GM19463 (cell line): ENCODE data around the gene PXMP4.
A peak's percentile ranks its signal among the peaks of the same experiment; 100 is the strongest.

Experiments used
- ATAC-seq: cut with Tn5 transposase; IDR thresholded peaks from one replicate; pipeline ENCODE4 v1.9.1; 2021; ENCODE audit warnings: mild to moderate bottlenecking, moderate library complexity; ENCODE audit not compliant: unreplicated experiment

Gene PXMP4

DNA sequence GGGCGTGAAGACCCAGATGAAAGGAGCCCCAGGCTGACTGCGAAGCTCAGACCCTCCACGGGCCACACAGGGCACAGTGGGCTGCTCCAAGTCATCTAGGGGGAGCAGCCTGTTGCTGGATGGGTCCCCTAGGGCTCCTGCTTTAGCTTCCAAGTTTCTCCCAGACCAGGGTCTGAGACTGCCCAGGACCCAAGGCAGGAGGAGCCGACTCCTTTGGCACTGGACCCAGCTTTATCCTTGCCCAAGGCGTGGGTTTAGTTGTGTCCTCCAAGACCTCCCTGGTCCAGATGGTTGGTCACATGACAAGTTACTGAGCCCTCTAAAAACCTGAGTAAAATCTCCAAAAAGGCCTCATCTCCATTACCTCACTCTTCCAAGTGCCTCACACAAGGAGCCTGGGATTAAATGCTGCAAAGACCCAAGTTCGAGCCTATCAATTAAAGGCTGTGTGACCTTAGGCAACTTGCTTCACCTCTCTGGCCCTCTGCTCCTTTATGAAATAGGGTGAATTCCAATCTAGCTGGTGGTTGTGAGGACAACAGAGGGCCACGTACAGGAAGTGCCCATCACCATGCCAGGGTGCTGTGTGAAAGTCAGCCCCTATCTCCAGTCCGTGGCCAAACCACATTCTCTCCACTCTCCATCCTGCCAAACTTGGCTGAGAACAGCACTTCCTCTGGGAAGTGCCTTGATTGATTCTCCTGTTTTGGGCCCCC, 48.4 kb downstream of the PXMP4 start:
- ATAC-seq = no peak

DNA sequence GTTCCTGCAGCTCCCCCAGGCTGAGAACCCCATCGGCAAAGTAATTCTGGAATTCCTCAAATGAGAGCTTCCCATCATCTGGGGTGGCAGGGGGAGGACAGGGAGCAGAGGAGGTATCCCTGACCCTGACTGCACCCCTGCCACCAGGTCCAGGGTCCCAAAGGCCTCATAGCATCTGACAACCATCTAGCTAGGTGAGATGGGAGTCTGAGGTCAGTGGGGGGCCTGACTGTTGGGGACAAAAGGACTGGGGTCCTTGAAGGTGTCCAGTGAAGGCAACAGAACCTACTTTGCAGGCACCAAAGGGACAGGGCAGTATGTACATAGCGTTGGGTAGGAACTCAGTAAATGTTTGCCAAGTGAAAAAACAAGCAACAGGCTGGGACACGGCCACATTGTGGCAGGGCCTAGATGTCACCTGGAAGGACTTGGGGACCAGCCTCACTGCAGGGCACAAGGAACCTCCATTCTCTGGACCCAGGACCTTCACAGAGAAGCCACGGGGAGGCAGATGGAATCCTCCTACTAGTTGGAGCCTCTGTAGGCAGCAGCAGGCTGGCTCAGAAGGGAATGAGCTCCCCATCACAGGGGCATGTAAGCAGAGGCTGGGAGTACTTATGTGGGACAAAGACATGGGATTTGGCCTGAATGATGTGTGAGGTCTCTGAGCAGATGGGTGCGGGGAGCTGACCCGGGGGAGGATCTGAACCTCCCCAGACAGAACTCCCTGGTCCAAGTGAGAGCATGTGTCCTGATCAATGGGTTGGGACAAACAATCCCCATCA, 49.2 kb downstream of the PXMP4 start:
- no peak for ATAC-seq

DNA sequence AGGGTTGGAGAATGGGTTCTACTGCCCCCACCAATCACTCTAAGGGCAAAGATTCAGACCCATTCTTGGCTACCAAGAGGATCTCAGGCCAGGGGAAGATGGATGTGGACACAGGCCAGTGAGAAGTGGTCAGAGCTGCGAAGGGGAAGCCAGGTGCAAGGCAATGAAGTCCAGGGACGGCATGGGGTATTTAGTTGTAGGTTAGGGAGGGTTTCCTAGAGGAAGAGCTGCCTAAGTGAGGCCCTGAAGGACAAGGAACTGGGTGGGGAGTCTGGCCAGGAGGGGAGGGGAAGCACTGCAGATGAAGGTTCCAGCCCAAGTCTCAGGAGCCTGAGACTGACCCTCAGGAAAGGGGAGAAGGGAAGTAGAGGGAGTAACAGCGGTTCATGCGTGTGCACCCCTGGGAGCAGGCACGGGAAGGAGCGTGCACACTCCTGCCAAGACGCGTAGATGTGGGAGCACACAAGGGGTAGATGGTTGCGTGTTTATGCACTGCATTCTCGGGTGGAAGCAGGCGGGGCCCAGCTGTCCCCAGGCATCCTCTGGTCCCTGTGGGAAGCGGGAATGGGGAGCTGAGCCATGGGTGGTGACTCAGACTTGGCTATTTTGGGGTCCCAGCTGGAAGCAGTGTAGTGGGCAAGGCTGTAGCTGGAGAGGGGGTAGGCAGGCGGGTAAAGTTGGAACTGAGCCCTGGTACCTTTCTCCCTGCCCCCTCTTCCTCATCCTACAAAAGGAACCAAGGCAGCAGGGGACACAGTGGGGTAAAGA, 50.1 kb downstream of the PXMP4 start:
- ATAC-seq = no peak

DNA sequence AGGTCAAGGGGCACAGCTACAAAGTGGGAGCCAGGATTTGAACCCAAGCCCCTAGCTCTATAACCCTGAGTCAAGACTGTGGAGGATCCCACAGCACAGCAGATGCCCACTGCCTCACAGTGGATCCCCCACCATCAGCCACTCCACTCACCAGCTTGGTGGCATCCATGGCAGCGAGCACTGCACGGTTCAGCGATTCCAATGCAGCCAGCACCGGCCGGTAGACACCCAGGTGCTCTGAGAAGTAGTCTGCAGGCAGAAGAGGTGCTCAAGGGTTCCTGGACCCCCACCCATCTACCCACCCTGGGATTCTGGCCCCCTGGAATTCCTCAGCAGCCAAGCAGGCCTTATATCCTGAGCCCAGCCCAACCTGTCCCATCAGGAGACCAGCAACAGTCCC, 50.9 kb downstream of the PXMP4 start:
- ATAC-seq = no peak

DNA sequence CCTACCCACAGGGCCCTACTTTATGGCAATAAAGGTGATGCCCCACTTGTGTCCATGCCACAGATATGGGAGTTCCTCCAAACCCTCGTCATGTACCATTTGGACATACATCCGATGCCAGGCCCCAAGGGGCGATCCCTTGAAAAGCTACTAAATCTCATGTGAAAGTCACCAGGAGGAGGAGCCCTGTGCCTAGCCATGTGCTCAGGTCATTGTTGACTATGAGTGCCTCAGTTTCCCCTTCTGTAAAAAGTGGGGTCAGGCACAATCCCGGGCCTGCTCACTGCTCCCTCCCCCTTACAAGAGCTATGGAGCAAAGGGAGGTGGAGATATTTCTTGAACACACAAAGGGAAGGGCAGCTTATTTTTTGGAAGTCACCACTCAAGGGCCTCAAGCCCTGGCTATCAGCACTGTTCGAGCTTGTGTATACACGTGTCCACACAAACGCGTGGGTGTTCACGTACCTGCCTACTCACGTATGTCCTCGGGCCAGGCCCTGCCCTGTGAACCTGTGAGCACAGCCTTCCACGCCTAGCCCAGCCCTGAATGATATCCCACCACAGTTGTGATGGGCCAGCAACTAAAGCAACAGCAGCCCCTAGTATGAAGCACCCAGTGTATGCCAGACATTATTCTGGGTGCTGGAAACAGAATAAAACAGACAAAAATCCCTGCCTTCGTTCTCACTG, 51.5 kb downstream of the PXMP4 start:
- ATAC-seq = no peak

DNA sequence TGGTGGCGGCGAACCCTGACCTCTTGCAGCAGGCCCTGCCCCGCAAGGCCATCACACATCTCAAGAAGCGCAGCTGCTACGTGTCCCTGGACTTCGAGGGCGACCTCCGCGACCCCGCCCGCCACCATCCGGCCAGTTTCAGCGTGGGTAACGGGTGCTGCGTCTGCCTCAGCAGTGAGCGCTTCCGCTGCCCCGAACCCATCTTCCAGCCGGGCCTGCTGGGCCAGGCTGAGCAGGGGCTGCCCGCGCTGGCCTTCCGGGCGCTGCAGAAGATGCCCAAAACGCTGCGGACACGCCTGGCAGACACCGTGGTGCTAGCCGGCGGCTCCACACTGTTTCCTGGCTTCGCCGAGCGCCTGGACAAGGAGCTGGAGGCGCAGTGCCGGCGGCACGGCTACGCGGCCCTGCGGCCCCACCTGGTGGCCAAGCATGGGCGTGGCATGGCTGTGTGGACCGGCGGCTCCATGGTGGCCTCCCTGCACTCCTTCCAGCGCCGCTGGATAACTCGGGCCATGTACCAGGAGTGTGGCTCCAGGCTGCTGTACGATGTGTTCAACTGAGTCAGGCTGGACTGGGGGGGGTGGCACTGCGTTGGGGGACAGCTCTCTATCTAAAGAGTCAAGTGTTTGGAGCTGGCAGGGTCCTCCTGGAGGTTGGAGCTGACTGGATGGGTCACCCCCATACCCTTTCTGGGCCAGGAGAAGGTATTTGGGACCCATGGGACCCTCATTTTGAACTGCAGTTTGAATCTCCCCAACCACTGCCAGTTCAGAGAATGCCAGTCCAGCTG, 52.2 kb downstream of the PXMP4 start:
- ATAC-seq = no peak

DNA sequence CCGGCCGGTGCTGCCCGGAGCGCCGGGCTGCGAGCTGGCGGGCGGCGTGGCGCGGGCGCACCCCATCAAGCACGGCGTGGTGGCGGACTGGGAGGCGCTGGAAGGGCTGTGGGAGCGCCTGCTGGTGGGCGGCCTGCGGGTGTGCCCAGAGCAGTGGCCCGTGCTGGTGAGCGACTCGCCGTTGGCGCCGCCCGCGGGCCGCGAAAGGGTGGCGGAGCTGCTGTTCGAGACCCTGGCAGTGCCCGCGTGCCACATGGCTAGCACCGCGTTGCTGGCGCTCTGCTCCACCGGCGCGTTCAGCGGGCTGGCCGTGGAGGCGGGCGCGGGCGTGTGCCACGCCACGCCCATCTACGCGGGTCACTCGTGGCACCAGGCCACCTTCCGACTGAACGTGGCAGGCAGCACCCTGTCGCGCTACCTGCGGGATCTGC, 52.9 kb downstream of the PXMP4 start:
- ATAC-seq = peak; percentile 12

DNA sequence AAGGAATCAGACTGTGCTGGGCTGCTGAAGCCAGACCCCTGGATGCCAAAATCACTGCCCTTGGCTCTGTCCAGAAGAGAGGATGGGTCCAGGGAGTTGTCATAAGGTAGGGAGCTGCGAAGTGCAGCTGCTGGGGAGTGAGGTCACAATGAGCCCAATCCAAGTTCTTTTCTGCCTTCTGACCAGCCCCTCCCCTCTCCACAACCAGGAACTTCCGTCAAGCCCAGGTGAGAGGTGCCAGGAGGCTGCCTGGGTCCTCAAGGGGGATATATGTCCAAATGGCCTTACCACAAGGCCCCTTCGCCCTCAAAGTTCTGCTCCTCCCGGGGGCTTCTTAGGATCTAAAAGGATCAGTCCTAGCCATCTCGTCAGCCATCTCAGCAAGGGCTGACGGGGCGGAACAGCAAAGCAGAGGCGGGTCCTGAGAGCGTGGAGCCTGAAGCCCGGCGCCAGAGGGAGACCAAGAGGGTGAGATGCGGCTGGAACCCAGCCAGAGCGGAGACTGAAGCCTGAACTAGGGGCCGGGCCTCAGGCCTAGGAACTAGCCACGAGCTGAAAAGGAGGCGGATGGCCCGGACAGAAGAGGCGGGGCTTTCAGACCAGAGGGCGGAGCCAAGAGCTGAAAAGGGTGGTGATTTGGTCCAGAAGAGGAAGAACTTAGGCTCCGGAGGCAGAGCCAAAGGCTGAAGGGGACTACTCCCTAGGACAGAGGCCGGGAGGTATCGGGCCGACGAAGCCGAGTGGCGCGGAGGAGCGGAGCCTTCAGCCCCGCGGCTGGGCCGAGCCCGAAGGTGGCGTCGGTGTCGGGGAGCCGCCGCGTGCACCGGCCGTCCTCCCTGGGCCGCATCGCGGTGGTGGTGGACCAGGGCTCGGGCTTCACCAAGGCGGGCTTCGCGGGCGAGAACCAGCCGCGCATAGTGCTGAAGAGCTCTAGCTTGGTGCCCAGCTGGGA, 53.5 kb downstream of the PXMP4 start, which contains the start of gene ACTL10:
ACTL10 (plus strand) TSS at position 651 of the 952 bp plus-strand sequence. CDS start 555 bp downstream, outside the sequence.
- ATAC-seq = peak; percentile 67

DNA sequence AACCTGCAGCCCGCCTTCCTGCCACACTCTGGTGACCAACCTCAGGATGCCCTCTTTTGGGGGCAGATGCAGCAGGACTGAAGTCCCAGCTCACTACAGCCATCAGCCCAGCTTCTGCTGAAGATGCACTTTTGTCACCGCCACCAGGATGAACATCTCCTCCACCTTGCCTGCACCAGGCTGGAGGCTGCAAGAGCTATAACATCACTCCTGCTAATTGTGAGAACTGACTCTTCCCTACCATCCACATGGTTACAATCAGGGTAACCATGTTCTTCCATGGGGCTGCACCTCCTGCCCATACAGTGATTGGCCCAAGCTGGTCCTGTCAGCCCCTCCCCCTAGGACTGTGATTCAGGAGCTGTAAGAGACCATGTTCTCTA, 55.4 kb downstream of the PXMP4 start:
- no peak for ATAC-seq

DNA sequence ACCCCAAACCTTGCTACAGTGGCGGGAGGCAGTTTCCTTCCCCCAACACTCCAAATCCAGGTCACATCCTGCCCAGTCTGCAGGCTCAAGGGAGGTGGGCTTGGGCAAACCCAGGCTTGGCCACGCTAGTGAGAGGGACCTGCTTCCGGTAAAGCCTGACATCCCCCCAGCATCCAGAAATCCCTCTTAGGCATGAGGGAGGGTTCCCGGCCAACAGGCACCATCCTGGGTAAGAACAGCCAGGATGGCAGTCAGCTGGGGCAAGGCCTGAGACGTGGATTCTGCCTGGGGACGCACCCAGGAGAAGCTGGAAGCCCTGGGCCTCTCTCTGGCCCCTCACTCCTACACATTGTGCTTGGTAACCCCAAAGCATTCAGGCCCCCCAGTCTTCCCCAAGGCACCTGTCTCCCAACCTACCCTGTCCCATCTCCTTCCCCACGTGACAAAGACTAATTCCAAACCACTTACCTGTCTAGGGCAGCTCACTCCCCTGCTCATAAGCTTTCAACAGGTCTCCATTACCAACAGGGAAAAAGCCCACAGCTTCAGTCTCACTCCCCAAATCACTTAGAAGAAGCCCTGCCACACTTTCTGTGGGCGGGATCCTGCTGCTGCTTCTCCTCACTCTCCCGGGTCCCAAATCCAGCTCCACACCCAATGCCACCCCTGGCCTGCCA, 55.9 kb downstream of the PXMP4 start:
- no peak for ATAC-seq

DNA sequence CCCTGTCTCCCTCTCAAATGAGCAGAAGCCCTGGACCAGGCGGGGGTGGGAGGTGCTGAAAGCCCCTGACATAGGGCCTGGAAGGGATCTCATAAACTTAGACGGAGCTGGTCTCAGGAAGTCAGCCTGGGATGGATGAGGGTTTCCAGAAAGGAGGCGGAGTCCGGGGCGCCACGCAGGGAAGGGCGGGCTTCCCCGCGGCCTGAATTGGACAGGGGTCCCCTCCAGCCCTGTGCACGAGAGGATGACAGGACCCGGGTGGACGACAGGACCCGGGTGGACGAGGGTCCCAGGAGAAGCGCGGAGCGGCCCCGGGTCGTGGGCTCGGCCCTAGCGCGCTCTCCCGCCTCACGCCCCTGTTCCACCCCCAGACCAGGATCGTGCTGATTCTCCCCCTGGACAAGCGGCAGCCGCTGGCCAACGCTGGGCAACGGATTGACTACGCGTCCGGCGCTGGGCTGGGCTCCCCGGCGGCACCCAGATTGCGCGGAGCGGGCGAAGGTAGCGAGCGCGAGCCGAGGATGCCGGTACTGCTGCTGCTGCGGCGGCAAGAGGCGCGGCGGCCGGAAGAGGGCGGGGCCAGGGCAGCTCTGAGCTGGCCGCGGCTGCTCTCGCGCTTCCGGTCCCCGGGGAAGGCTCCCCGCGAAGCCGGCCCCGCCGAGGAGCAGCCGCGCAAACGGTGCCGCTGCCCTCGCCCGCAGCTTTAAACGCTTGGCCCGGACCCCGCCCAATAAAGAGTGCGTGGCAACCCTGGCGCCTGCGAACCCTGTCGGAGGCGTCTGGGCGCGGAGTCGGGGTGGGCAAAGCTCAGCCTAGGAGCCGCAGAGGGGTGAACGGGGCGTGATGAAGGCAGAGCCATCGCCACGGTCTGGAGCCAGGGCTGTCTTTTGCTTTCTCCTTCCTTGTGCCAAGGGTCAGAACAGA, 56.7 kb downstream of the PXMP4 start:
- peak; percentile 49 for ATAC-seq

DNA sequence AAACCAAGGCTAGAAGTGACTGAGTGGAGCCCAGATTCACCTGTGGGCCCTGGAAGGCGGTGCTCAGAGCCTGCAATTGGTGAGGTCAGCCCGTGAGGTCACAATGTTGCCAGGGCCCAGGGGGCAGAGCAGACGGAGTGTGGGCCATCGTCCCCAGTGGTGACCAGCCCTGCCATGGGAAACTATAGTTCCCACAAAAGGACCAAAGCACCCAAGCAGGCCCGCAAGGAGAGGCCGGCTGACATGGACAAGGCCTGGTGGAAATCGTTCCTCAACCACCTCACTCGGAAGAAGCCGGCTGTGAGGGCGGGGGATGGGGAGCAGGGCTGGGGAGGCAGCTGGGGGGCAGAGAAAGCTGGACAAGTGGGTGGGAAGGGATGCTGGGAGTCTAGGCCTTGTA, 57.9 kb downstream of the PXMP4 start, which contains the start of gene C20orf144:
C20orf144 (plus strand) TSS at position 156 of the 400 bp plus-strand sequence; CDS start at position 175, 19 bp downstream.
- no peak for ATAC-seq

DNA sequence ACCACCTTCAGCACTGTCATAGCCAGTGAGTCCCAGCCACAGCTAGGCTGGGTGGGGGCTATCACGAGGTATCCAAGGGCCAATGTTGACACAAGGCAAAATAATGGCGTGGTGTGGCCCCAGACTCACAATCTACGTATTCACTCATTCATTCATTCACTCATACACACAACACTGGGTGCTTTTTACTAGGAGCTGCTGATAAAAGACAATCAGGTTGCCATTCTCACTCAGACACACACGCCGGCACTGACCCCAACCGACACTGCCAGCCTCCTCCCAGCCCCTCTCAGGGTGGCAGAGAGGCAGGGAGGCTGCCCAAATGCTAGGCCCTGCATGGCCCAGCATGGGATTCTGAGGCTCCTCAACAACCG, 59.4 kb downstream of the PXMP4 start:
- no peak for ATAC-seq

DNA sequence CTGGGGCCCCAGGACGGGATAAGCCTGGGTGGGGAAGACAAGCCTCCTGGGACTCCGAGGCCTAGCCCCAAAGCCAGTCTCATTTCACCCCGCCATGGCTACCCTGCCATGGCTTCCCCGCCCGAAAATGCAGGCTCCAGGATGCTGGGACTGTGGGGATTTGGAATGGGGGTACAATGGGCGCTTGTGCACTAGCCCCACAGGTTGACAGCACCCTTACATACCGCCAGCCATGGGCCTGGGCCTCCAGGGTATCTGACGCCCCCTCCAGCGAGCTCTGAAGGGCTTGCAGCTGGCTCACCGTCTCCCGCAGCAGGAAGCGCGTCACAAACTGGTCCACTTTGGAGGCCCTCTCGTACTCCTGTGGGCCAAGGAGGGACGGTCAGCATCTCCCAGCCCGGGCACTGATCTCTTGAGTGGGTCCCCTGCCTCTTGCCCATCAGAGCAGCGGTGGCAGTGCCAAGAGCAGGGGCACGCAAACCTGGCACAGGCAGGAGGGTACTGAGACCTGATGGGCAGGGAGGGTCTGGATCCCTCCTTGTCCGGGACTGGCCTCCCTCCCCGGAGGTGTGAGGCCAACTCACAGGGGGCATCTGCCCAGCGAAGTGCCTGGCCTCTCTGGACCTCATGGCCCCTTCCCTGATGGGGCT, 60.0 kb downstream of the PXMP4 start:
- ATAC-seq = no peak

DNA sequence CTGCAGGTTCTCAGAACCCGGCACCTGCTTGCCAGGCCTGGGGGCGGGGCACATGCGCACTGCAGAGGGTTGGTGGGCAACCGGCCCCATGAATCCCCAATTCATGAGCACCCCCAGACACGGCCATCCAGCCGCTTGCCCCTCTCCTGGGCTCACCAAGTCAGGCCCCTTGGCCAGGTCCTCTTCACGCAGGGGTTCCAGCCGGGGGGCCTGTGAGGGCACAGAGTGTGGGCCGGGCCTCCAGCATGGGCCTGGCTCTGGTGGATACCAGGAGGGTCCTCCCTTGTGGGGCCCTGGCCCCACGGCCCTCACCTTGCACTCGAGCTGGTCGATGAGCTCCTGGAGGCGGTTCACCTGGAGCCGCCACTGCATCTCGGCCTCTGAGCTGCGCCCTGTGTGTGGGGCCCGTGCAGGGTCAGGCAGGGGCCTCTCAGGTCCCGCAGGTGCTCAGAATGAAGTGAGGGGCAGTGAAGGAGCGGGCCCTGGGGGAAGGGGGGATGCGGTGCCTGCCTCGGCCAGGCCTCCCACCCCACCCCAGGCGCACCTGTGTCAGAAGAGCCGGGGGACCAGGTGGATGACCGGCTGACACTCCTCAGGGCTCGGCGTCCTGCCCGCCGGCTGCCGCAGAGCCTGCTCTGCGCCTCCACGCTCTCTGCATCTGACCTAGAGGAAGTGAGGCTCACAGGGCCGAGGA, 60.6 kb downstream of the PXMP4 start:
- ATAC-seq = no peak

DNA sequence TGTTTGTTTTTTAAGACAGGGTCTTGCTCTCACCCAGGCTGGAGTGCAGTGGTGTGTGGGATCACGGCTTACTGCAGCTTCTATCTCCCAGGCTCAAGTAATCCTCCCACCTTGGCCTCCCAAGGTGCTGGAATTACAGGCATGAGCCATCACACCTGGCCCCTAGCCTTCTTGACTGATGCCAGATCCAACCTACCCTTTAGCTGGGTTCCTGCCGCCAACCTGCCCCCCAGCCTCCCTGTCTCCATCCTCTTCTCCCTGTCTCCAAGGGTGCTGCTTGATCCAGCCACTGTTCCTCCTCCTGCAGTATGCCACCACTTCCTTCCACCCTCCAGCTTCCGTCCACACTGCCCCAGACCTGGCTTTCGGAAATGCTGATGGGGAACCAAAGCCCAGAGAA, 61.2 kb downstream of the PXMP4 start:
- no peak for ATAC-seq
